ENCODE data around the gene MIB1.

Gene MIB1

GRCh38 chr18:21903709-21904108 lies 163.1 kb downstream of the MIB1 start:
- H3K27ac ChIP-seq, result no peak overlapping the region
- no peak for TF ChIP-seq ZFX (IDR thresholded peaks at IDR 0.05; ENCODE audit: borderline replicate concordance)
- TF ChIP-seq CTCF (IDR thresholded peaks at IDR 0.05), result no peak

GRCh38 chr18:21904856-21905255 lies 164.3 kb downstream of the MIB1 start:
- TF ChIP-seq CTCF (IDR thresholded peaks at IDR 0.05) (no peak), ZFX (IDR thresholded peaks at IDR 0.05; ENCODE audit: borderline replicate concordance) (no peak)
- no peak overlapping the region for H3K27ac ChIP-seq

GRCh38 chr18:21907451-21907850 lies 166.9 kb downstream of the MIB1 start:
- H3K27ac ChIP-seq, result no peak overlapping the region
- TF ChIP-seq ZFX (IDR thresholded peaks at IDR 0.05; ENCODE audit: borderline replicate concordance), result no peak
- TF ChIP-seq CTCF (IDR thresholded peaks at IDR 0.05), result no peak

GRCh38 chr18:21908711-21909110 lies 168.1 kb downstream of the MIB1 start:
- no peak for TF ChIP-seq ZFX (IDR thresholded peaks at IDR 0.05; ENCODE audit: borderline replicate concordance)
- no peak for TF ChIP-seq CTCF (IDR thresholded peaks at IDR 0.05)
- H3K27ac ChIP-seq, result no peak overlapping the region

- no peak overlapping the region for H3K27ac ChIP-seq
- TF ChIP-seq CTCF (IDR thresholded peaks at IDR 0.05) (no peak), ZFX (IDR thresholded peaks at IDR 0.05; ENCODE audit: borderline replicate concordance) (no peak)
Measured at GRCh38 chr18:21910906-21911305, 170.3 kb downstream of the MIB1 start.

- H3K27ac ChIP-seq, result no peak overlapping the region
- no peak for TF ChIP-seq CTCF (IDR thresholded peaks at IDR 0.05)
- TF ChIP-seq ZFX (IDR thresholded peaks at IDR 0.05; ENCODE audit: borderline replicate concordance), result no peak
Measured at GRCh38 chr18:21911551-21911950, 171.0 kb downstream of the MIB1 start.

GRCh38 chr18:21912339-21913239 lies 172.0 kb downstream of the MIB1 start:
- no peak overlapping the region for H3K27ac ChIP-seq
- TF ChIP-seq CTCF (IDR thresholded peaks at IDR 0.05) (no peak), ZFX (IDR thresholded peaks at IDR 0.05; ENCODE audit: borderline replicate concordance) (no peak)

Data from 22Rv1 (cell line).